SU-DHL-6 (cell line): ENCODE data around the gene ANKS1A.

Experiments used
- EZH2phosphoT487 ChIP-seq: fragments of 200-600 bp; sonication (generic), shearing (Covaris generic); conservative IDR thresholded peaks from 2 replicates; pipeline ENCODE4 v1.6.1; 2018; ENCODE audit warnings: mild to moderate bottlenecking, antibody characterized with exemption, low read length, moderate library complexity, mixed read lengths
- TF ChIP-seq, protein P1 (sequence below): fragments of 200-600 bp; sonication (generic); IDR thresholded peaks from one replicate; pipeline ENCODE4 v1.5.1; 2017; ENCODE audit warnings: antibody characterized with exemption, mild to moderate bottlenecking, low read length, moderate library complexity; ENCODE audit not compliant: insufficient read depth, poor library complexity, severe bottlenecking

- TF ChIP-seq, protein P1, sequence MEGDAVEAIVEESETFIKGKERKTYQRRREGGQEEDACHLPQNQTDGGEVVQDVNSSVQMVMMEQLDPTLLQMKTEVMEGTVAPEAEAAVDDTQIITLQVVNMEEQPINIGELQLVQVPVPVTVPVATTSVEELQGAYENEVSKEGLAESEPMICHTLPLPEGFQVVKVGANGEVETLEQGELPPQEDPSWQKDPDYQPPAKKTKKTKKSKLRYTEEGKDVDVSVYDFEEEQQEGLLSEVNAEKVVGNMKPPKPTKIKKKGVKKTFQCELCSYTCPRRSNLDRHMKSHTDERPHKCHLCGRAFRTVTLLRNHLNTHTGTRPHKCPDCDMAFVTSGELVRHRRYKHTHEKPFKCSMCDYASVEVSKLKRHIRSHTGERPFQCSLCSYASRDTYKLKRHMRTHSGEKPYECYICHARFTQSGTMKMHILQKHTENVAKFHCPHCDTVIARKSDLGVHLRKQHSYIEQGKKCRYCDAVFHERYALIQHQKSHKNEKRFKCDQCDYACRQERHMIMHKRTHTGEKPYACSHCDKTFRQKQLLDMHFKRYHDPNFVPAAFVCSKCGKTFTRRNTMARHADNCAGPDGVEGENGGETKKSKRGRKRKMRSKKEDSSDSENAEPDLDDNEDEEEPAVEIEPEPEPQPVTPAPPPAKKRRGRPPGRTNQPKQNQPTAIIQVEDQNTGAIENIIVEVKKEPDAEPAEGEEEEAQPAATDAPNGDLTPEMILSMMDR: no peak
- TF ChIP-seq EZH2phosphoT487: no peak
Measured at GRCh38 chr6:35027807-35028206, 138.8 kb downstream of the ANKS1A start.
